Measurements from ENCODE around the gene WSB1. TPM values are rescaled to one million over a fixed set of nuclear protein-coding genes. Genes with fewer than 3 reads are reported as not detected.

Gene WSB1
- total RNA-seq, 1 donor from 2014 or later, result 633 TPM

GRCh38 chr17:27356091-27356705 lies 62.3 kb downstream of the WSB1 start:
- peaks cover 6% of the 10 kb centered on the region for H3K36me3 Mint-ChIP-seq (ENCODE audit: unreplicated experiment)
- H3K4me3 Mint-ChIP-seq (ENCODE audit: unreplicated experiment), result no peak overlapping the region
- H3K27me3 Mint-ChIP-seq (ENCODE audit: unreplicated experiment), result peaks cover 4% of the 10 kb centered on the region
- DNase-seq, result no peak
- peaks cover 5% of the 10 kb centered on the region for H3K9me3 Mint-ChIP-seq (ENCODE audit: unreplicated experiment)
- TF ChIP-seq CTCF (IDR thresholded peaks at IDR 0.05; ENCODE audit: partially characterized antibody, unreplicated experiment), result no peak
- H3K4me1 Mint-ChIP-seq (ENCODE audit: low read depth, unreplicated experiment), result peaks cover 3% of the 10 kb centered on the region
- H3K27ac Mint-ChIP-seq (ENCODE audit: unreplicated experiment), result no peak overlapping the region

GRCh38 chr17:27357236-27357635 lies 63.3 kb downstream of the WSB1 start:
- H3K27ac Mint-ChIP-seq (ENCODE audit: unreplicated experiment), result no peak overlapping the region
- H3K4me1 Mint-ChIP-seq (ENCODE audit: low read depth, unreplicated experiment), result peaks cover 3% of the 10 kb centered on the region
- H3K27me3 Mint-ChIP-seq (ENCODE audit: unreplicated experiment), result peaks cover 4% of the 10 kb centered on the region
- no peak overlapping the region for H3K4me3 Mint-ChIP-seq (ENCODE audit: unreplicated experiment)
- DNase-seq, result no peak
- peaks cover 6% of the 10 kb centered on the region for H3K36me3 Mint-ChIP-seq (ENCODE audit: unreplicated experiment)
- no peak for TF ChIP-seq CTCF (IDR thresholded peaks at IDR 0.05; ENCODE audit: partially characterized antibody, unreplicated experiment)
- H3K9me3 Mint-ChIP-seq (ENCODE audit: unreplicated experiment), result peaks cover 5% of the 10 kb centered on the region

- Mint-ChIP-seq H3K4me3 (ENCODE audit: unreplicated experiment) (no peak overlapping the region), H3K9me3 (ENCODE audit: unreplicated experiment) (peaks cover 3% of the 10 kb centered on the region), H3K4me1 (ENCODE audit: low read depth, unreplicated experiment) (peaks cover 3% of the 10 kb centered on the region), H3K36me3 (ENCODE audit: unreplicated experiment) (no peaks in the 10 kb centered on the region), H3K27ac (ENCODE audit: unreplicated experiment) (no peak overlapping the region), H3K27me3 (ENCODE audit: unreplicated experiment) (peaks cover under 1% of the 10 kb centered on the region)
- TF ChIP-seq CTCF (IDR thresholded peaks at IDR 0.05; ENCODE audit: partially characterized antibody, unreplicated experiment), result no peak
- no peak for DNase-seq
Observed at GRCh38 chr17:27360507-27360906, 66.6 kb downstream of the WSB1 start.

- Mint-ChIP-seq H3K27me3 (ENCODE audit: unreplicated experiment) (no peaks in the 10 kb centered on the region), H3K9me3 (ENCODE audit: unreplicated experiment) (peaks cover 3% of the 10 kb centered on the region), H3K36me3 (ENCODE audit: unreplicated experiment) (no peaks in the 10 kb centered on the region), H3K4me3 (ENCODE audit: unreplicated experiment) (no peak overlapping the region), H3K27ac (ENCODE audit: unreplicated experiment) (no peak overlapping the region), H3K4me1 (ENCODE audit: low read depth, unreplicated experiment) (peaks cover 3% of the 10 kb centered on the region)
- TF ChIP-seq CTCF (IDR thresholded peaks at IDR 0.05; ENCODE audit: partially characterized antibody, unreplicated experiment), result no peak
- DNase-seq, result no peak
Observed at GRCh38 chr17:27361695-27362094, 67.8 kb downstream of the WSB1 start.

GRCh38 chr17:27362503-27362902 lies 68.6 kb downstream of the WSB1 start:
- H3K4me1 Mint-ChIP-seq (ENCODE audit: low read depth, unreplicated experiment), result peaks cover 3% of the 10 kb centered on the region
- no peaks in the 10 kb centered on the region for H3K27me3 Mint-ChIP-seq (ENCODE audit: unreplicated experiment)
- TF ChIP-seq CTCF (IDR thresholded peaks at IDR 0.05; ENCODE audit: partially characterized antibody, unreplicated experiment), result no peak
- no peak overlapping the region for H3K27ac Mint-ChIP-seq (ENCODE audit: unreplicated experiment)
- no peaks in the 10 kb centered on the region for H3K36me3 Mint-ChIP-seq (ENCODE audit: unreplicated experiment)
- no peak for DNase-seq
- peaks cover 3% of the 10 kb centered on the region for H3K9me3 Mint-ChIP-seq (ENCODE audit: unreplicated experiment)
- H3K4me3 Mint-ChIP-seq (ENCODE audit: unreplicated experiment), result no peak overlapping the region
